Midbrain (tissue), 1 donor: Measurements from ENCODE around the gene CBL.

ENCODE experiments used
- DNase-seq: peaks from one replicate; lab custom pipeline; 2025; lab: John Stamatoyannopoulos, UW

The CBL gene

GRCh38 chr11:119334174-119334930 is 128.2 kb downstream of the CBL start, which contains the start of gene RNF26:
Gene RNF26 (plus strand): TSS chr11:119334527. CDS start chr11:119335123, 596 bp downstream.
- peak; percentile 99 for DNase-seq

- DNase-seq = no peak
Measured at GRCh38 chr11:119335091-119335654, 129.0 kb downstream of the CBL start.

GRCh38 chr11:119335655-119336543 is 129.8 kb downstream of the CBL start:
- DNase-seq = peak; percentile 39

- no peak for DNase-seq
Measured at GRCh38 chr11:119336744-119337469, 130.8 kb downstream of the CBL start.

- no peak for DNase-seq
Measured at GRCh38 chr11:119337581-119338317, 131.6 kb downstream of the CBL start.

- DNase-seq = peak; percentile 90
Measured at GRCh38 chr11:119338318-119338890, 132.3 kb downstream of the CBL start.

- DNase-seq = no peak
Measured at GRCh38 chr11:119338965-119339588, 132.9 kb downstream of the CBL start.

- DNase-seq = peak; percentile 79
Measured at GRCh38 chr11:119339589-119340334, 133.6 kb downstream of the CBL start.

GRCh38 chr11:119340335-119341221 is 134.4 kb downstream of the CBL start, which contains the start of gene C1QTNF5:
Gene C1QTNF5 (minus strand): TSS chr11:119340883. CDS start chr11:119340397, 486 bp downstream.
- DNase-seq = peak; percentile 64

- DNase-seq = no peak
Measured at GRCh38 chr11:119341222-119342022, 135.3 kb downstream of the CBL start.

- DNase-seq = no peak
Measured at GRCh38 chr11:119342023-119342300, 135.8 kb downstream of the CBL start.

GRCh38 chr11:119342362-119343130 is 136.4 kb downstream of the CBL start:
- DNase-seq = no peak

- DNase-seq = no peak
Measured at GRCh38 chr11:119343726-119344125, 137.6 kb downstream of the CBL start.

GRCh38 chr11:119344291-119345010 is 138.3 kb downstream of the CBL start:
- DNase-seq = no peak

GRCh38 chr11:119345685-119346084 is 139.5 kb downstream of the CBL start:
- DNase-seq = no peak

GRCh38 chr11:119346605-119347004 is 140.5 kb downstream of the CBL start, which contains the start of gene MFRP:
Gene MFRP (minus strand): TSS chr11:119346705. CDS start chr11:119346513, 192 bp downstream.
- DNase-seq = no peak
